GM18499 (cell line): ENCODE results near the gene PXMP4.
A peak's percentile ranks its signal among the peaks of the same experiment; 100 is the strongest.
"Not testable (repeated sequence)": the region's sequence is repeated elsewhere in the genome, so short reads cannot be mapped to it uniquely, and the experiment has no call there.

ENCODE experiments used
- ATAC-seq: cut with Tn5 transposase; IDR thresholded peaks from one replicate; pipeline ENCODE4 v1.9.1; 2021; ENCODE audit warnings: moderate number of reproducible peaks; ENCODE audit not compliant: insufficient read depth, unreplicated experiment

The PXMP4 gene, protein sequence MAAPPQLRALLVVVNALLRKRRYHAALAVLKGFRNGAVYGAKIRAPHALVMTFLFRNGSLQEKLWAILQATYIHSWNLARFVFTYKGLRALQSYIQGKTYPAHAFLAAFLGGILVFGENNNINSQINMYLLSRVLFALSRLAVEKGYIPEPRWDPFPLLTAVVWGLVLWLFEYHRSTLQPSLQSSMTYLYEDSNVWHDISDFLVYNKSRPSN

DNA sequence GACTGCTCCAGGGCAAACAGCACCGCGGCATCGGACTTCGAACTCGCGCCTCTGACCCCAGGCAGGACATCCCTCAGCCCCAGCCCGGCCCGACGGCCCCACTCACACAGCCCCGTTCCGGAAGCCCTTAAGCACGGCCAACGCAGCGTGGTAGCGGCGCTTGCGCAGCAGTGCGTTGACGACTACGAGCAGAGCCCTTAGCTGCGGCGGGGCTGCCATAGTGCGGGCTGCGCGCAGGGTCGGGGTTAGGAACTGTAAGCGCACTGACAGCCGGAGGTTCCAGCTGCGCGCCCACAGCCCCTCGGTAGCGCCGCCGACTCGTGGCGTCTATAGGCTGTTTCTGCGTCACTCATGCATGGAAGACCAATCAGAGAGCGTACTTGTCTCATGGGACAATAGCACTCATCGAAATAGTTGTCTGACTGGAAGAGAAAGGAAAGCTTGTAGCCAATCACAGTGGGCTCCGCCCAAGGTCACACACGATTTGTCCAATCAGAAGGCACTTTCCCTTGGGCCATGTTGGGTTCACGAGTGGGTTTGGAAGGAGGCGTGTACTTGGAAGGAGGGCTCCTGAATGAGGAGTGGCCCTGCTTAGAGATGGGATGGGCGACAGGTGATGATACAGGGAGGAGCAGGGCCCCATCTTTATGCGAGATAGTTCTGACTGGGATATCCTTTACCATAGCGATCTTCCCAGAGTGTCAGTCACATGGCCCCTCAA is at the start of gene PXMP4:
PXMP4 (minus strand) TSS at position 322 of the 721 bp plus-strand sequence; CDS start at position 219, 103 bp downstream.
- ATAC-seq = peak; percentile 86

DNA sequence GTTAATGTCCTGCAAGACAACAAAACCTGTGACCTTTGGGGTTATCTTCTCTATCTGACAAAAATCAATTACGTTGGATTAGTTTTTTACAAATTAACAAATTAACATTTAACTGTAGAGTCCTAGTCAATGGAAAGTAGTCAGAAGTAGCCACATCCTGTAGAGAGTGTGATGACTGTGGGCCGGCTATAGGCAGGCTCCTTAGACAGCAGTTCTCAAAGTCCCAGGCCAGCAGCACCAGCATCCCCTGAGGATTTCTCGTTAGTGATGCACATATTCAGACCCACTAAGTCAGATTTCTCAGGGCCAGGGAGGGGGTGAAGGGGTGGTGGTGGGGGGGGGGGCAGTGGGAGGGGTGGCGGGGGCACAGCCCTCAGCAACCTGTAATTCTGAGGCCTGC is 48.9 kb upstream of the PXMP4 start:
- ATAC-seq = no peak

DNA sequence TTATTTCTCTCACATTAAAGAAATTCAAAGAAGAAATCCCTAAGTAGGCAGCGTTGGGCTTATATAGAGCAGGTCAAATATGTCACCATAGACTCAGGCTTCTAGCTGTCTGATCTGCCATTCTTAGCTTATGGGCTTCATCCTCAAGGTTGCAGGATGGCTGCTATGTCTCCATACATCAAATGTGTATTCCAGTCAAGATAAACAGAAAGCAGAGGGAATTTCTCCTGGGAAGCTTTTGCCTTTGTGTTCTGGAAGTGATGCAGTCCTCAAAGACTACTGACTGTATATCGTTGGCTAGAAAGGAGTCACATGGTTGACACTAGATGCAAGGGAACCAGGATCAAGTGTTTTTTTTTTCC is 47.6 kb upstream of the PXMP4 start:
- ATAC-seq = no peak

DNA sequence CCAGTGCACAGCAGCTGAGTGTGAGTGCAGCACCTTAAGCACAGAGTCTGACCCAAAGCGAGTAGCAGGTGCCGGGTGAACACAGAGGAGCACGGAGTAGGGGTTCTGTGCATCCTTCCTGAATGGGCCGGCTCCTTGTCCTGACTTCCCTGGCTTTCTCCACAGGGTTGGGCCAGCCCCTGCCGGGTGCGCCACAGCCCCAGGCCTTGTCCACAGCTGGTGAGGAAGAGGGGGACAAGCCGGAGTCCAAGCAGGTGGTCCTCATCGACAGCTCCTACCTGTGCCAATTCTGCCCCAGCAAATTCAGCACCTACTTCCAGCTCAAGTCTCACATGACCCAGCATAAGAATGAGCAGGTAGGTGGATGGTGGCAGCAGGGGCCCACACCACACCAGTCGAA is 46.6 kb upstream of the PXMP4 start:
- ATAC-seq = no peak

DNA sequence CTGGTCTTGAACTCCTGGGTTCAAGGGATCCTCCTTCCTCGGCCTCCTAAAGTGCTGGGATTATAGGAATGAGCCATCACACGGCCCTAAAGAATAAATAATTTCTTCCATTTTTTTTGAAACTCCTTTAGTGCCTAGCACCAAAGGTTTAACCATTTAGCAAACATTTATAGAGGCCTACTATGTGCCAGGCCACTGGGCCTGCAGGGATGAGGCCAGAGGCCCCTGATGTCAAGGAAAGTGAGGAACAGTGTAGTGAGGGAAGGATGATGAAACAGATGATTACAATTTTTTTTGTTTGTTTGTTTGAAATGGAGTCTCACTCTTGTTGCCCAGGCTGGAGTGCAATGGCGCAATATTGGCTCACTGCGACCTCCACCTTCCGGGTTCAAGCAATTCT is 45.5 kb upstream of the PXMP4 start:
- ATAC-seq = no peak

DNA sequence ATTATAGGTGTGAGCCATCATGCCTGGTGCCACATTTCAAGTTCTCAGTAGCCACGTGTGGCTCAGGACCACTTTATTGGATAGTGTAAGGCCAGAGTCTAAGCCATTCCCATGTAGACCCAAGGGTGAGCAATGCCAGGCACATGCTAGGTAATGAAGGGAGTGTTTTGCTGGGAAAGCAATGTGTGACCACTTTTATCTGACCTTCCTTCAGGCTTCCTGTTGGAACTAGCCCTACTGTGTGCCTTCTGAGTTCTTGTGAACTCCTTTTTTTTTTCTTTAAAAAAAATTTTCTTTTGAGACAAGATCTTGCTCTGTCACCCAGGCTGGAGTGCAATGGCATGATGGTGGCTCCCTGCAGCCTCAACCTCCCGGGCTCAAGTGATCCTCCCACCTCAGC is 45.0 kb upstream of the PXMP4 start:
- ATAC-seq = no peak

DNA sequence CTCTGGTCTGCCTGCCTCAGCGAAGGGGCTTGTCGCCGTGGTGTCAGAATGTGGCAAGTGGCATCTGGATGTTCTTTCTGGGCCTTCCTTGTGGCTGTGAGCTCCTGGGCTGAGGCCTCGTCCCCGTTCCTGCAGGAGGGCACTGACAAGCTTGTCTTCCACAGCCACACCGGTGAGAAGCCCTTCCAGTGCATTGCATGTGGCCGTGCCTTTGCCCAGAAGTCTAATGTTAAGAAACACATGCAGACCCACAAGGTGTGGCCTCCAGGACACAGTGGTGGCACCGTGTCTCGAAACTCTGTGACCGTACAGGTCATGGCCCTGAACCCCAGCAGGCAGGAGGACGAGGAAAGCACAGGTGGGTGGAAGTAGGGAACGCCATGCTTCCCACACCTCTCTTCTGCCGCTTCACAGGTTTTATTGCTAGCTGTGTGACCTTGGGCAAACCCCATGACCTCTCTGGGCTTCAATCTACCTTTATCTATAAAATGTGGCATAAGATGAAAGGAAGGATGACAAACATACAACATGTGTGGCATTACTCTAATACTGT is 41.7 kb upstream of the PXMP4 start:
- no peak for ATAC-seq

DNA sequence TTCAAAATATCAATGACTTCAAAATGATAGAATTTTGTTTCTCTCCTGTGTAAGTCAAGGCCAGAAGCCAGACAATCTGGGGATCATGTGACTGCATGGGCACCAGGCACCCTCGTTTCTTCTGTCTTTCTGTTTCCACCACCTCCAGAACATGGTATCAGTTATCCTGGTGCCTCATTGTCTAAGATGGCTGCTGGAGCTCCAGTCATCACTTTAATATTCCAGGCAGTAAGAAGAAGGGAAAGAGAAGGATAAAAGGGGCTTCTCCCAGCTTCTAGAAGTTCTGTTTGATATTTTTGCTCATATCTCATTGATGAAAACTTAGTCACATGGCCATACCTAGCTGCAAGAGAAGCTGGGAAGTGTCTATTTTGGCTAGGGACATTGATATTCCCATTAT is 37.3 kb upstream of the PXMP4 start:
- ATAC-seq = no peak

DNA sequence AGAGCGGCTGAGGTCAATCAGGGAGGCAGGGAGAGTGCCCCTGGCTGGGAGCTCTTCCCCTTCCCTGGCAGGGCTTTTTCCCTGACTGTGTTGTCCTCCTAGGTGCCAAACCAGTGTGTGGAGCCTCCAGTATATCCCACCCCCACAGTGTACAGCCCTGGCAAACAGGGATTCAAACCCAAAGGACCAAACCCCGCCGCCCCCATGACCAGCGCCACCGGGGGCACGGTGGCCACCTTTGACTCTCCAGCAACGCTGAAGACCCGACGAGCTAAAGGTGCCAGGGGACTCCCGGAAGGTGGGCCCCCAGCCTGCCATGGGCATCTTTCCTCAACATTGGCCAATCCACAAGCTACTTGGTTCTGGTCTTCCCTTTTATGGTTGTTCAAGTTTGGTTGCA is 36.9 kb upstream of the PXMP4 start:
- no peak for ATAC-seq

DNA sequence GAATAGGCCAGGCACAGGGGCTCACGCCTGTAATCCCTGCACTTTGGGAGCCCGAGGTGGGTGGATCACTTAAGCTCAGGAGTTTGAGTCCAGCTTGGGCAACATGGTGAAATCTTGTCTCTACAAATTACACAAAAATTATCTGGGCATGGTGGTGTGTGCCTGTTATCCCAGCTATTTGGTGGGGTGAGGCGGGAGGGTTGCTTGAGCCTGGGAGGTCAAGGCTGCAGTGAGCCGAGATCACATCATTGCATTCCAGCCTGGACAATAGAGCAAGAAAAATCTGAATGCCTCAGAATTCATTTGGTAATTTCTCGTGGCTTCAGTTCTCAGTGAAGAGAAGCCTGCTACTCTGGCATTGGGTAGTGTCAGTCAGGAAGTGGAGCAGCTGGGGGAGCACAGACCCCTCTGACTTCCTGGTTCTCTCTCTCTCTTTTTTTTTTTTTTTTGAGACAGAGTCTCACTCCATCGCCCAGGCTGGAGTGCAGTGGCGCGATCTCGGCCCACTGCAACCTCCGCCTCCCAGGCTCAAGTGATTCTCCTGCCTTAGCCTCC is 35.9 kb upstream of the PXMP4 start:
- not testable (repeated sequence) for ATAC-seq

DNA sequence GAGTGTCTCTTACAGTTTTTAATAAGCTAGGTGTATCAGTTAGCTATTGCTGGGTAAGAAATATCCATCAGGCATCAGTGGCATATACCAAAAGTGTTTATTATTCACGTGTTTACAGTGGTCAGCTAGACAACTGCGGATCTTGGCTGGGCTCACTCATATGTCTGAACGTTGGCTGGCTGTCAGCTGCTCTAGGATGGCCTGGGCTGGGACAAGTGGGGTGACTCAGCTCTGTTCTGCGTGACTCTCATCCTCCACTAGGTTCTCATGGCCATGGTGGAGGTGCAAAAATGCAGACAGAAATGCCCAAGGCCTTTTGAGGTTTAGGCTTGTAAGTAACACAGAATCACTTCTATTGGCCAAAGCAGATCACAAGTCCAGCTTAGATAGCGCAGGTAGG is 33.7 kb upstream of the PXMP4 start:
- no peak for ATAC-seq

DNA sequence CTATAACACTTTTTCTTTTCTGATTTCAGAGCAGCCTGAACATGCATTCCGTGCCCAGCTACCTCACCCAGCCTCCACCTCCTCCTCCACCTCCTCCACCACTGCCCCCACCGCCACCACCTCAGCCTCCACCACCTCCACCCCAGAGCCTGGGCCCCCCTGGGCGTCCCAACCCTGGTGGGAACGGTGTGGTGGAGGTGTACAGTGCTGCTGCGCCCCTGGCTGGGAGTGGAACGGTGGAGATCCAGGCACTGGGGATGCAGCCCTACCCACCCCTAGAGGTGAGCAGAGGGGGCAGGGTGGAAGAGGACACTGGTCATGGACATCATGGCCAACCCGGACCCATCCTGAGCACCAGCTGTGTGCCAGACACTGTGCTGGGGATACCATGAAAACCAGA is 33.0 kb upstream of the PXMP4 start:
- ATAC-seq = no peak

DNA sequence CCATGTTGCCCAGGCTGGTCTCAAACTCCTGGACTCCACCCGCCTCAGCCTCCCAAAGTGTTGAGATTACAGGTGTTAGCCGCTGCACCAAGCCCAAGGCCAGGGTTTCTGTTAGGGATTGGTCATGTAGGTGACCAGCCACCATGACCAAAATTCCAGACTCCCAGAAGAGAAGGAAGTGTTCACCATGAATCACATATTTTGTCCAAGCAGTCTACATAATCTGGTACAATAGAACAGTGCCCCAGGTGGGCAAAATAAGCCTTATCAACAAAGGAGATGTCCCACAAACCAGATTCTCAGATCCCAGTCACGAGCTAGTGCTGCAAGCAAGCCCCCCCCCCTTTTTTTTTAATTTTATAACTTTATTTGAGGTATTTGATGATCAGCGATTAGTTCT is 31.7 kb upstream of the PXMP4 start:
- no peak for ATAC-seq

DNA sequence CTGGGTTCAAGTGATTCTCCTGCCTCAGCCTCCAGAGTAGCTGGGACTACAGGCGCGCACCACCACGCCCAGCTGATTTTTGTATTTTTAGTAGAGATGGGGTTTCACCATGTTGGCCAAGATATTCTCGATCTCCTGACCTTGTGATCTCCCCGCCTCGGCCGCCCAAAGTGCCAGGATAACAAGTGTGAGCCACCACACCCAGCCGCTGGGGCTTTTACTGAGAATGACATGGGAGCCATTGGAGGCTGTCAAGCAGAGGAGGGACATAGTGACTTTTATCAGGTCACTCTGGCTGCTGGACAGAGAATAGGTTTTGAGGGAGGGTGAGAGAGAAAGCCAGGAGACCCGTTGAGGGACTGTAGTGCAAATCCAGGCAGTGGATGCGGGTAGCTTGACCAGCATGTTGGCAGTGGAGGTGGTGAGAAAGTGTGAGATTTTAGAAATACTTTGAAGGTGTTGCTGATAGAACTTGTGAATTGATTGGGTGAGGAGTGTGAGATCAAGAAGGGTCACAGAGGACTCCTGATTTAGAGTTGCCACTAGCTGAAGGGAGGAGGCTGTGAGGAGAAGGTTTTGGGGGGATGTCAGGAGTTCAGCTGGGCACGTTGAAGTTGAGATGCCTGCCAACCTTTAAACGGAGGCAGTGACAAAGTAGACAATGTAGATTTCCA is 26.4 kb upstream of the PXMP4 start:
- ATAC-seq = no peak

DNA sequence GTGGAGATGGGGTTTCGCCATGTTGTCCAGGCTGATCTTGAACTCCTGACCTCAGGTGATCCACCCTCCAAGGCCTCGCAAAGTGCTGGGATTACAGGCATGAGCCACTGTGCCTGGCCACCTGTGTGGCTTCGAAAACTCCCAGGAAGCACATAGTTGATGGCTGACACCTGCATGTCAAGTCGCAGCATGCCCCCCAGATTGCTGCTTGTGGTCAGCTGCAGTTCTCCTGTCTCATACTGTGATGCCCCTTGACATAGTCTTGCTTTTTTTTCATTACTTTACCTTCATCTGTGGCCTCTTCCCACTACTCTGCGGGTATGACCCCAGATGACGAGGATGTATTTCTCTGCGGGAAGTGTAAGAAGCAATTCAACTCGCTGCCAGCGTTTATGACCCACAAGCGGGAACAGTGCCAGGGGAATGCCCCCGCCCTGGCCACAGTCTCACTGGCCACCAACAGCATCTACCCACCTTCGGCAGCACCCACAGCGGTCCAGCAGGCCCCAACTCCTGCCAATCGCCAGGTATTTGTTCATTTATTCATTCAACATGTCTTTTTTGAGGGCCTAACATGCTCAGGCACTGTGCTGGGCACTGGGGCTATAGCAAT is 24.8 kb upstream of the PXMP4 start:
- ATAC-seq = no peak

DNA sequence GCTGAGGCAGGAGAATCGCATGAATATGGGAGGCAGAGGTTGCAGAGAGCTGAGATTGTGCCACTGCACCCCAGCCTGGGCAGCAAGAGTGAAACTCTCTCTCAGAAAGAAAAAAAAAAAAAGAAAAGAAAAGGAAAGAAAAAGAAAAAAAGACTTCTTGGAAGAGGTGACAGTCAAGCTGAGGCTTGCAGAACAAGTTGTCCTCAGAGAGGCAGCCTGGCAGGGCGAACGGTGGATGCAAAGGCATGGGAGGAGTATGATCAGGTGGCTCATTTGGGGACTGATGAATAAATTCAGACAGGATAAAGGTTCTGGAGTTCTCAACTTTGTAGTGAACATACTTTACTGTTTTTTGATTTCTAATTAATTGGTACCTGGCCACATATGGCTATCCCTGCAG is 24.1 kb upstream of the PXMP4 start:
- no peak for ATAC-seq

DNA sequence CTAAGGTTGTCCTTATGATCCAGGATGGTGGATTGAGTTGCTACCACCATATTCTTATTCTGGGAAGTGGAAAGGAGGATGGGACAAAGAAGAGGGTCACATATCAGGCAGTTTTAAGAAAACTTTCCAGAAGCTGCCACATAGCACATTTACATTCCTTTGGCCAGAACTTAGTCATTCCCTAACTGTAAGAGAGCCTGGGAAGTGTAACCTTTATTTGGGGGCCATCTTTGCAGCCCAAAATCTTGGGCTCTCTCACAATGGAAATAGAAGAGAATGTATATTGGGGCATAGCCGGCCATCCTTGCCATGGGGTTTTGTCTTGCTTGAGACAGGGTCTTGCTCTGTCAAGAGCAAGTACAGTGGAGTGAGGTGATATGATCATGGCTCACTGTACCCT is 20.1 kb upstream of the PXMP4 start:
- no peak for ATAC-seq

DNA sequence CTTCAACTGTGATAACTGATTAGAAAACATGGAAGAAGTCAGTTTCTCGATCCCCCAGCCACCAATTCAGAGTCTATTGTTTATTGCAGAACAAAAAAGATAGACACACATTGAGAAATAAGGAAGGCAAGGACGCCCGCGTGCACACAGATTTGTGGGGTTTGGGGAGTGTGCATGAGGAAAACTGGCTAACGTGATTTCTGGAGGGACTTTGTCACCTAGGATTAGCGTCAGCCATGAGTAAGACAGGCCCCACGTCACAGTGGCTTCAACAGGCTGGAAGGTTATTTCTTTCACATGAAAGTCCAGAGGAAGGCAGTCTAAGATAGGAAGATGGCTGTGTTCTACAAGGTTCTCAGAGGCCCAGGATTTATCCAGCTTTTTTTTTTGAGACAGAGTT is 19.4 kb upstream of the PXMP4 start:
- no peak for ATAC-seq

DNA sequence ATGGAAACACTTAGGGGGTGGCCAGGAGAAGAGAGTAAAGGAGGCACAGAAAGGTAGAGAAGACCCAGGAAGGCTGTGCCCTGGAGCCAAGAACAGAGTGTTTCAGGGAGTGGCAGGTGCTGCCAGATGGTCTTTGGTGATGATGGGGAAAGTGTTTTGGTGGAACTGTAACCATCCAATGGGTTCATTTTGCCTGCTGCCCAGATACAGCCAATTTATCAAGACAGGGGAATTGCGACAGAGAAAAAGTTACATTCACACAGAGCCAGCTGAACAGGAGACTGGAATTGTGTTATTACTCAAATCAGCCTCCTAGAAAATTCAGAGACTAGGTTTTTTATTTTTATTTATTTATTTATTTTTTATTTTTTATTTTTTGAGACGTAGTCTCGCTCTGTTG is 16.9 kb upstream of the PXMP4 start:
- ATAC-seq = no peak

DNA sequence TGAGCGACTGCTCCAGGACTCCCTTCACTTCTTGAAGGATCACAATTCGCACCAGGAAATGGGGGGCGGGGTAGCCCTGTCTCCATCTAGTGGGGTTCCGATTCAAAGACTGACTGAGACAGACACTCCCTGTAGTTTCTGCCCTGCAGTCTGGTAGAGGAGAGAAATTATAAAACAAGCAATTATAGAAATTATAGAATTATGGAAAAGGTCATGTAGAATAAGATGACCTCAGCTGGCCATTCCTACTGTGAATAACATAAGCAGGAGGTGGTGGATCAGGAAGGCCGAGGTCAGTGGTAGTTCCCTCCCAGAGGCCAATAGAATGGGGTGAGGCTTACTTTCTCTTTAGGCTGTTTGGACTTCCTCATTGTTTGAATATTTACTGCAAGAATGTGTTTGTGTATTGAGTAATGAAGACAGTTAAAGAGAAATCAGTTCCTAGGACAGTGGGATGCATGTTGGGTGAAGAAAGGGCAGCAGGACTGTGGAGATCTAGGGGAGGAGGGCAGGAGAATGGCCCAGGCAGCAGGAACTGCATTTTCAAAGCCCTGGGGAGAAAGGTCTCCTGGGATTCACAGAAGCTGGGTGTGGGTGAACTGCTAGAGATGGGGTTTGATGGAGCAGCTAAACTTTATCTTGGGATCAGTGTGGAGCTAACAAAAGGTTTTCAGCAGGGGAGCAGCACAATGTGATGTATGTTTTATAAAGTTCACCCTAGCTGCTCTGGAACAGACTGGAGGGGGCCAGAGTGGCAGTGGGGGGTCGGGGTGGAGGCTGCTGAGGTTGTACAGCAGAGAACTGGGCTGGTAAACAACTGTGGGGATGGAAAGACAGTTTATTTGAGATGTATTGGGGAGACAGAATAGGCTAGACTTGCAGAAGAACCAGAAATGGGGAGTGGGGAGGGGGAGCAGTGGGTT is 13.8 kb upstream of the PXMP4 start:
- ATAC-seq = no peak
